HepG2 (cell line): ENCODE data around the gene MEGF6. TPM values are rescaled to one million over a fixed set of nuclear protein-coding genes. Genes with fewer than 3 reads are reported as not detected.
A peak's percentile ranks its signal among the peaks of the same experiment; 100 is the strongest.

Experiments
- DR1 ChIP-seq: sonication (generic); formaldehyde crosslinking; IDR thresholded peaks from 2 replicates; pipeline ENCODE4 v1.8.0; 2021; ENCODE audit warnings: mild to moderate bottlenecking, missing genetic modification reagents, inconsistent platforms
- MAZ ChIP-seq, 2 experiments: sonication (generic) in 1 of 2; formaldehyde crosslinking in 1 of 2; IDR thresholded peaks; 2 replicates each; pipeline versions ENCODE4 v1.5.0 to v1.6.1; 2012 to 2020; ENCODE audit warnings: low read depth in 2 of 2, mild to moderate bottlenecking in 2 of 2, borderline replicate concordance in 1 of 2, improper control_type of control experiment in 1 of 2, low read length in 1 of 2, missing genetic modification reagents in 1 of 2, moderate library complexity in 1 of 2
- MEIS2 ChIP-seq: sonication (generic); formaldehyde crosslinking; IDR thresholded peaks from 2 replicates; pipeline ENCODE4 v1.9.0; 2021; ENCODE audit warnings: mild to moderate bottlenecking, missing genetic modification reagents
- PRMT3 ChIP-seq: sonication (generic); formaldehyde crosslinking; IDR thresholded peaks from 2 replicates; pipeline ENCODE4 v1.8.1; 2022; ENCODE audit warnings: low read depth, mild to moderate bottlenecking, moderate library complexity, missing genetic modification reagents, borderline replicate concordance
- TARDBP ChIP-seq: sonication (generic); formaldehyde crosslinking; IDR thresholded peaks from 2 replicates; pipeline ENCODE4 v1.8.0; 2022; ENCODE audit warnings: mild to moderate bottlenecking, missing genetic modification reagents
- ZNF326 ChIP-seq: sonication (generic); formaldehyde crosslinking; IDR thresholded peaks from 2 replicates; pipeline ENCODE4 v1.4.0; 2020; ENCODE audit warnings: missing genetic modification reagents, borderline replicate concordance
- ZNF644 ChIP-seq: IDR thresholded peaks from 2 replicates; pipeline ENCODE4 v1.6.1; 2016; ENCODE audit warnings: low read depth
- ZNF709 ChIP-seq: sonication (generic); formaldehyde crosslinking; IDR thresholded peaks from 2 replicates; pipeline ENCODE4 v1.5.0; 2020; ENCODE audit warnings: mild to moderate bottlenecking, missing genetic modification reagents
- ZNF816 ChIP-seq: sonication (generic); formaldehyde crosslinking; IDR thresholded peaks from 2 replicates; pipeline ENCODE4 v1.8.0; 2022; ENCODE audit warnings: missing genetic modification reagents, mild to moderate bottlenecking, borderline replicate concordance
- ZZZ3 ChIP-seq: sonication (generic); formaldehyde crosslinking; IDR thresholded peaks from 2 replicates; pipeline ENCODE4 v1.4.0; 2020; ENCODE audit warnings: missing genetic modification reagents, mild to moderate bottlenecking, borderline replicate concordance
- polyA plus RNA-seq, 8 experiments: library from polyadenylated mRNA; depleted of rRNA in 3 of 8; stranded (reverse) in 7 of 8; unstranded in 1 of 8; fragments of >200 nt; fragmentation: Illumina TruSeq in 4 of 8; extraction: Trizol in 4 of 8; gene quantifications; 2 replicates each; pipeline versions ENCODE4 v1.2.1 to v1.2.3, GENCODE V29; 2011 to 2016; ENCODE audit warnings: low read depth in 4 of 8, missing spikeins in 1 of 8, mixed read lengths in 1 of 8; ENCODE audit not compliant: insufficient read depth in 1 of 8
- total RNA-seq, 5 experiments: library from RNA; depleted of rRNA; stranded (reverse); fragments of >200 nt; fragmentation: Illumina TruSeq; extraction: Trizol; gene quantifications; 2 replicates each; pipeline ENCODE4 v1.2.3, GENCODE V29; 2016; ENCODE audit warnings: low read depth in 1 of 5
- TF ChIP-seq, protein P1 (sequence below): sonication (generic); formaldehyde crosslinking; IDR thresholded peaks from 2 replicates; pipeline ENCODE4 v1.5.1; 2020; ENCODE audit warnings: missing genetic modification reagents, mild to moderate bottlenecking, borderline replicate concordance
- TF ChIP-seq, protein P2 (sequence below): sonication (generic); formaldehyde crosslinking; IDR thresholded peaks from 2 replicates; pipeline ENCODE4 v1.4.0; 2020; ENCODE audit warnings: missing genetic modification reagents
- TF ChIP-seq, protein P3 (sequence below): sonication (generic); formaldehyde crosslinking; IDR thresholded peaks from 2 replicates; pipeline ENCODE4 v1.5.1; 2020; ENCODE audit warnings: mild to moderate bottlenecking, missing genetic modification reagents
- TF ChIP-seq, protein P4 (sequence below): sonication (generic); formaldehyde crosslinking; IDR thresholded peaks from 2 replicates; pipeline ENCODE4 v1.5.1; 2020; ENCODE audit warnings: missing genetic modification reagents, mild to moderate bottlenecking, borderline replicate concordance

MEGF6 gene
- total and polyA plus RNA-seq, 2 of the 13 experiments (the other 11 are each of a cell fraction or from before 2014, with no cell fraction given) = 1.9 TPM

DNA sequence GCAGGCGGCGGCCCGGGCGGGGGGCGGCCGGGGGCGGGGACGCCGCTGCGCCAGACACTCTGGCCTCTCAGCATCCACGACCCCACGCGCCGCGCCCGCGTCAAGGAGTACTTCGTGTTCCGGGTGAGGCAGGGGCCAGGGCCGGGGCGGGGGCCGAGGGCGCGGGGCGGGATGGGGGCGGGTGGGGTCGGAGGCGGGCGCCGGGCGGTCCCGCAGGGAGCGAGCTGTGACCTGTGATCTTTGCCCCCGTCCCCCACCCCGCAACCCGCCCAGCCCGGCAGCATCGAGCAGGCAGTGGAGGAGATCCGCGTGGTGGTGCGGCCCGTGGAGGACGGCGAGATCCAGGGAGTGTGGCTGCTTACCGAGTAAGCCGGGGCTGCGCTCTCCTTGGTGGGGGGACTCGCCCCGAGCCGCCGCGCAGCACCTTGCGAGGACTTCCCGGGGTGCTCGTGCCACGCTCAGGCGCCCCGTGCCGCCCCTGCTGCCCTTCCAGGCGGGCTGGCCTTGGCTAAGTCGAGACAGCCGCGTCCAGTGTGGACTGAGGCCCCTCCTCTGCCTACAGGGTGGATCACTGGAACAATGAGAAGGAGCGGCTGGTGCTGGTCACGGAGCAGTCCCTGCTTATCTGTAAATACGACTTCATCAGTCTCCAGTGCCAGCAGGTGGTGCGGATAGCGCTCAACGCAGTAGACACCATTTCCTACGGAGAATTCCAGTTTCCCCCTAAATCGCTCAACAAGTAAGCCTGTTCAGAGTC lies 14.0 kb upstream of the MEGF6 start (continued):
- TF ChIP-seq TARDBP (CRISPR knock-in tag) (peak; percentile 70; the same call in 1 of the 2 replicates), ZNF644 (no peak), MEIS2 (CRISPR knock-in tag) (no peak), ZNF326 (CRISPR knock-in tag) (no peak), ZNF816 (no peak), ZZZ3 (no peak), DR1 (CRISPR knock-in tag) (no peak), ZNF709 (CRISPR knock-in tag) (peak; percentile 28; the same call in 1 of the 2 replicates), MAZ (IDR thresholded peaks at IDR 0.05; ENCODE audit: borderline replicate concordance, low read depth, low read length) (no peak), MAZ (CRISPR knock-in tag; IDR thresholded peaks at IDR 0.05; ENCODE audit: low read depth) (0 out of 2 replicates have a peak, but pooled peaks have one; percentile 53), PRMT3 (CRISPR knock-in tag) (no peak)
- TF ChIP-seq, protein P1, sequence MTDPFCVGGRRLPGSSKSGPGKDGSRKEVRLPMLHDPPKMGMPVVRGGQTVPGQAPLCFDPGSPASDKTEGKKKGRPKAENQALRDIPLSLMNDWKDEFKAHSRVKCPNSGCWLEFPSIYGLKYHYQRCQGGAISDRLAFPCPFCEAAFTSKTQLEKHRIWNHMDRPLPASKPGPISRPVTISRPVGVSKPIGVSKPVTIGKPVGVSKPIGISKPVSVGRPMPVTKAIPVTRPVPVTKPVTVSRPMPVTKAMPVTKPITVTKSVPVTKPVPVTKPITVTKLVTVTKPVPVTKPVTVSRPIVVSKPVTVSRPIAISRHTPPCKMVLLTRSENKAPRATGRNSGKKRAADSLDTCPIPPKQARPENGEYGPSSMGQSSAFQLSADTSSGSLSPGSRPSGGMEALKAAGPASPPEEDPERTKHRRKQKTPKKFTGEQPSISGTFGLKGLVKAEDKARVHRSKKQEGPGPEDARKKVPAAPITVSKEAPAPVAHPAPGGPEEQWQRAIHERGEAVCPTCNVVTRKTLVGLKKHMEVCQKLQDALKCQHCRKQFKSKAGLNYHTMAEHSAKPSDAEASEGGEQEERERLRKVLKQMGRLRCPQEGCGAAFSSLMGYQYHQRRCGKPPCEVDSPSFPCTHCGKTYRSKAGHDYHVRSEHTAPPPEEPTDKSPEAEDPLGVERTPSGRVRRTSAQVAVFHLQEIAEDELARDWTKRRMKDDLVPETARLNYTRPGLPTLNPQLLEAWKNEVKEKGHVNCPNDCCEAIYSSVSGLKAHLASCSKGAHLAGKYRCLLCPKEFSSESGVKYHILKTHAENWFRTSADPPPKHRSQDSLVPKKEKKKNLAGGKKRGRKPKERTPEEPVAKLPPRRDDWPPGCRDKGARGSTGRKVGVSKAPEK = no peak
- TF ChIP-seq, protein P2, sequence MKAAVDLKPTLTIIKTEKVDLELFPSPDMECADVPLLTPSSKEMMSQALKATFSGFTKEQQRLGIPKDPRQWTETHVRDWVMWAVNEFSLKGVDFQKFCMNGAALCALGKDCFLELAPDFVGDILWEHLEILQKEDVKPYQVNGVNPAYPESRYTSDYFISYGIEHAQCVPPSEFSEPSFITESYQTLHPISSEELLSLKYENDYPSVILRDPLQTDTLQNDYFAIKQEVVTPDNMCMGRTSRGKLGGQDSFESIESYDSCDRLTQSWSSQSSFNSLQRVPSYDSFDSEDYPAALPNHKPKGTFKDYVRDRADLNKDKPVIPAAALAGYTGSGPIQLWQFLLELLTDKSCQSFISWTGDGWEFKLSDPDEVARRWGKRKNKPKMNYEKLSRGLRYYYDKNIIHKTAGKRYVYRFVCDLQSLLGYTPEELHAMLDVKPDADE (CRISPR knock-in tag) = no peak
- TF ChIP-seq, protein P3, sequence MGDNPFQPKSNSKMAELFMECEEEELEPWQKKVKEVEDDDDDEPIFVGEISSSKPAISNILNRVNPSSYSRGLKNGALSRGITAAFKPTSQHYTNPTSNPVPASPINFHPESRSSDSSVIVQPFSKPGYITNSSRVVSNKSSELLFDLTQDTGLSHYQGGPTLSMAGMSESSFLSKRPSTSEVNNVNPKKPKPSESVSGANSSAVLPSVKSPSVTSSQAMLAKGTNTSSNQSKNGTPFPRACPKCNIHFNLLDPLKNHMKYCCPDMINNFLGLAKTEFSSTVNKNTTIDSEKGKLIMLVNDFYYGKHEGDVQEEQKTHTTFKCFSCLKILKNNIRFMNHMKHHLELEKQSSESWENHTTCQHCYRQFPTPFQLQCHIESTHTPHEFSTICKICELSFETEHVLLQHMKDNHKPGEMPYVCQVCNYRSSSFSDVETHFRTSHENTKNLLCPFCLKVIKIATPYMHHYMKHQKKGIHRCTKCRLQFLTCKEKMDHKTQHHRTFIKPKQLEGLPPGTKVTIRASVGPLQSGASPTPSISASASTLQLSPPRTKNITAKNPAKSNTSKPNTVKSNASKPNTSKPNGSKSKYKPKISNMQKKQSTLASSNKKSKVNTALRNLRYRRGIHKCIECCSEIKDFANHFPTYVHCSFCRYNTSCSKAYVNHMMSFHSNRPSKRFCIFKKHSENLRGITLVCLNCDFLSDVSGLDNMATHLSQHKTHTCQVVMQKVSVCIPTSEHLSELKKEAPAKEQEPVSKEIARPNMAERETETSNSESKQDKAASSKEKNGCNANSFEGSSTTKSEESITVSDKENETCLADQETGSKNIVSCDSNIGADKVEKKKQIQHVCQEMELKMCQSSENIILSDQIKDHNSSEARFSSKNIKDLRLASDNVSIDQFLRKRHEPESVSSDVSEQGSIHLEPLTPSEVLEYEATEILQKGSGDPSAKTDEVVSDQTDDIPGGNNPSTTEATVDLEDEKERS = no peak
- TF ChIP-seq, protein P4, sequence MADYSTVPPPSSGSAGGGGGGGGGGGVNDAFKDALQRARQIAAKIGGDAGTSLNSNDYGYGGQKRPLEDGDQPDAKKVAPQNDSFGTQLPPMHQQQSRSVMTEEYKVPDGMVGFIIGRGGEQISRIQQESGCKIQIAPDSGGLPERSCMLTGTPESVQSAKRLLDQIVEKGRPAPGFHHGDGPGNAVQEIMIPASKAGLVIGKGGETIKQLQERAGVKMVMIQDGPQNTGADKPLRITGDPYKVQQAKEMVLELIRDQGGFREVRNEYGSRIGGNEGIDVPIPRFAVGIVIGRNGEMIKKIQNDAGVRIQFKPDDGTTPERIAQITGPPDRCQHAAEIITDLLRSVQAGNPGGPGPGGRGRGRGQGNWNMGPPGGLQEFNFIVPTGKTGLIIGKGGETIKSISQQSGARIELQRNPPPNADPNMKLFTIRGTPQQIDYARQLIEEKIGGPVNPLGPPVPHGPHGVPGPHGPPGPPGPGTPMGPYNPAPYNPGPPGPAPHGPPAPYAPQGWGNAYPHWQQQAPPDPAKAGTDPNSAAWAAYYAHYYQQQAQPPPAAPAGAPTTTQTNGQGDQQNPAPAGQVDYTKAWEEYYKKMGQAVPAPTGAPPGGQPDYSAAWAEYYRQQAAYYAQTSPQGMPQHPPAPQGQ (CRISPR knock-in tag) = no peak
